ENCODE measurements around the gene GRID1. TPM values are rescaled to one million over a fixed set of nuclear protein-coding genes. Genes with fewer than 3 reads are reported as not detected.

The GRID1 gene
- polyA plus RNA-seq, 1 of the 3 experiments (the other 2 are of a cell fraction) = 0.13 TPM

DNA sequence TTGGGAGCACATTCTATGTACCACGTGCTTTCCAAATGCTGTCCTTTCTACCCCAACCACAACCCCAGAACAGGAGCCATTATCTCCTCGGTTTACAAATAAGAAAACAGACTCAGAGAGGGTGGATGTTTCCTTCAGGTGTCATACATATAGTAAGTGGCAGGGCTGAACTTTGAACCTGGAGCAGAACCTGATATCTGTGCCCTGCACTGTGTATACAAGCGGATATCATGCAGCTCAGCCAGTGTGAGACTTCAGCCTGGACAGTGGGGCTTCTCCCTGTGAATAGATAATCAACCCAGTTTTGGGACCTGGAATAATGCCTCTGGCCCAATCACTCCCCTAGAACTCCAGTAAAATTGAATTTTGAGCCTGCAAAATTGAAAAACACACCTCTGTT is 341.1 kb downstream of the GRID1 start (continued):
- TF ChIP-seq ZBTB33 (IDR thresholded peaks at IDR 0.05; ENCODE audit: borderline replicate concordance, low read depth) (no peak), GATA2 (CRISPR knock-in tag; IDR thresholded peaks at IDR 0.05) (no peak), GABPA (IDR thresholded peaks at IDR 0.05; ENCODE audit: low read depth) (no peak), SMC3 (IDR thresholded peaks at IDR 0.05; ENCODE audit: low read depth, low read length) (no peak)

DNA sequence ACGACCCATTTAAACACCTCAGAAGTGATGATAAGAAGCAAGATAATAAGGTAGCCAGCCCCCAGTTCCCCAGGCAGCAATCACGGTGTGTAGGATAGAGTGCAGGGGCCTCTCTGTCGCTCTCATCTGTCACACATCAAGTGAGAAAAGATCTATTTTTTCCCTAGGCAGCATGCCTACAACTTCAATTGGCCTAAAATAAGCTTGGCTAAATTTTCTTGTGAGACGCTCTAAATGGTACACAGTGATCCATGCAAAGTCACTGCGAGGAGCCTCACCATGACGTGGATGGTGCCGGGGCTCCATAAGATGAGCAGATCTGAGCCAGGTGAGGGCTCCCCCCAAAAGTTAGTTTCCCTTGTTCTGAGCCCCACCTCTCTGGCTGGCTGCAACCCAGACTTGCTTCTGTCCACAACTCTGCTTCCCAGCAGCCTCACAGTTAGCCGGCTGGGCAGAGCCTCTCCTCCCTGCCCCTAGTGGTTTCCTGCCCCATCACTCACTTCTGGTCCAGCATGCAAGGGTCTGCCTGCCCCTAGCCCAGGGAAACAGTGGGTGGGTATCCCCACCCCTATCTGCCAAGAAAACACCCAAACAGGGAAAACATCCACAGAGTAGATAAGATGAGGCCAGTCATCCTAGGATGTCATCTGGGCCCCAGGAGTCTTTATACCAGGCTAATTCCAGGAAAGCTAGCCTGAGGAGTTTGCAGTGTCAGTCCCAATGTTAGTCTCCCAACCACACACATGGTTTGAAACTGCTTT is 342.1 kb downstream of the GRID1 start:
- Histone ChIP-seq H3K4me1 (ENCODE audit: control insufficient read depth in 1 of 2, insufficient read depth in 2 of 2, low read depth in 1 of 2, low read length in 1 of 2) (peaks cover 0 to 16% of the 10 kb centered on the region in 2 experiments; a peak in 1 of 4 replicates), H3K9me2 (no peaks in the 10 kb centered on the region), H3K27ac (ENCODE audit: low read depth in 2 of 2, low read length in 1 of 2) (peak overlapping the region in 1 of 2 experiments; percentile 28; a peak in 2 of 4 replicates), H4K20me1 (ENCODE audit: insufficient read depth) (no peaks in the 10 kb centered on the region), H3K4me3 (ENCODE audit: low read depth in 2 of 2, low read length in 1 of 2) (no peak overlapping the region), H3K27me3 (ENCODE audit: insufficient read depth) (no peaks in the 10 kb centered on the region), H3K36me3 (replicated peaks in 1 of 2; ENCODE audit: control insufficient read depth in 1 of 2, insufficient read depth in 2 of 2, low read length in 1 of 2) (no peaks in the 10 kb centered on the region), H2AFZ (ENCODE audit: low read depth) (no peak overlapping the region), H3K9me3 (no peaks in the 10 kb centered on the region), H3K4me2 (no peak overlapping the region), H3F3A (replicated peaks; ENCODE audit: insufficient read depth) (no peaks in the 10 kb centered on the region), H3K79me2 (ENCODE audit: insufficient read depth) (no peaks in the 10 kb centered on the region), H3K9ac (no peak overlapping the region)
- POLR2A ChIA-PET = no interaction called here
- TF ChIP-seq CHD2 (IDR thresholded peaks at IDR 0.05; ENCODE audit: low read length, partially characterized antibody) (no peak), ELF1 (IDR thresholded peaks at IDR 0.05) (no peak), REST (IDR thresholded peaks at IDR 0.05; ENCODE audit: low read depth, low read length) (no peak), RCOR1 (IDR thresholded peaks at IDR 0.05; ENCODE audit: low read length) (no peak), RXRA (IDR thresholded peaks at IDR 0.05; ENCODE audit: borderline replicate concordance, low read depth) (no peak), EZH2phosphoT487 (IDR thresholded peaks at IDR 0.05; ENCODE audit: borderline replicate concordance, low read depth) (no peak), YY1 (IDR thresholded peaks at IDR 0.05; ENCODE audit: low read depth) (no peak), TCF12 (IDR thresholded peaks at IDR 0.05) (no peak), RAD21 (IDR thresholded peaks at IDR 0.05; ENCODE audit: low read length) (no peak), ZBTB33 (IDR thresholded peaks at IDR 0.05; ENCODE audit: borderline replicate concordance, low read depth) (no peak), JUND (IDR thresholded peaks at IDR 0.05) (no peak), SMC3 (IDR thresholded peaks at IDR 0.05; ENCODE audit: low read depth, low read length) (no peak), SIN3A (IDR thresholded peaks at IDR 0.05; ENCODE audit: borderline replicate concordance, low read depth, low read length) (no peak)
- TF ChIP-seq, protein P1, sequence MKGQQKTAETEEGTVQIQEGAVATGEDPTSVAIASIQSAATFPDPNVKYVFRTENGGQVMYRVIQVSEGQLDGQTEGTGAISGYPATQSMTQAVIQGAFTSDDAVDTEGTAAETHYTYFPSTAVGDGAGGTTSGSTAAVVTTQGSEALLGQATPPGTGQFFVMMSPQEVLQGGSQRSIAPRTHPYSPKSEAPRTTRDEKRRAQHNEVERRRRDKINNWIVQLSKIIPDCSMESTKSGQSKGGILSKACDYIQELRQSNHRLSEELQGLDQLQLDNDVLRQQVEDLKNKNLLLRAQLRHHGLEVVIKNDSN (IDR thresholded peaks at IDR 0.05; ENCODE audit: borderline replicate concordance, low read depth) = no peak
- CTCF ChIA-PET = interaction anchor here (0.7 to 1.3 kb wide), 2 partner anchors 30 to 324 kb away, joined by 3 to 5 read pairs; no protein-coding TSS in a partner anchor
- peak; percentile 42 for DNase-seq
- 50% methylated on average over 7 of the region's 8 CpGs for WGBS (ENCODE audit: low lambda C conversion rate)
